HepG2 (cell line): Measurements from ENCODE around the gene CPNE1. TPM values are rescaled to one million over a fixed set of nuclear protein-coding genes. Genes with fewer than 3 reads are reported as not detected.
A peak's percentile ranks its signal among the peaks of the same experiment; 100 is the strongest.

ENCODE experiments used
- ARNT2 ChIP-seq: sonication (generic); formaldehyde crosslinking; IDR thresholded peaks from 2 replicates; pipeline ENCODE4 v1.8.0; 2022; ENCODE audit warnings: mild to moderate bottlenecking, low read depth, missing genetic modification reagents, moderate library complexity
- EED ChIP-seq: sonication (generic); formaldehyde crosslinking; IDR thresholded peaks from 2 replicates; pipeline ENCODE4 v1.5.0; 2020; ENCODE audit warnings: mild to moderate bottlenecking, missing genetic modification reagents
- HNRNPLL ChIP-seq: fragments of 200-400 bp; formaldehyde crosslinking; IDR thresholded peaks from 2 replicates; pipeline ENCODE4 v1.6.1; 2017; ENCODE audit warnings: mild to moderate bottlenecking, low read depth, low read length; ENCODE audit not compliant: poor library complexity, severe bottlenecking
- KLF12 ChIP-seq: sonication (generic); formaldehyde crosslinking; IDR thresholded peaks from 2 replicates; pipeline ENCODE4 v1.4.0; 2020; ENCODE audit warnings: missing genetic modification reagents, borderline replicate concordance
- MEIS1 ChIP-seq: sonication (generic); formaldehyde crosslinking; IDR thresholded peaks from 2 replicates; pipeline ENCODE4 v1.9.0; 2021; ENCODE audit warnings: mild to moderate bottlenecking, missing genetic modification reagents, moderate library complexity, borderline replicate concordance
- MLXIP ChIP-seq: sonication (generic); formaldehyde crosslinking; IDR thresholded peaks from 2 replicates; pipeline ENCODE4 v1.9.0; 2021; ENCODE audit warnings: missing genetic modification reagents, borderline replicate concordance
- RNF2 ChIP-seq: fragments of 450-650 bp; conservative IDR thresholded peaks from 2 replicates; pipeline ENCODE4 v1.6.1; 2016; ENCODE audit warnings: low read depth
- ZFP37 ChIP-seq: sonication (generic); formaldehyde crosslinking; IDR thresholded peaks from 2 replicates; pipeline ENCODE4 v1.4.0; 2020; ENCODE audit warnings: missing genetic modification reagents, borderline replicate concordance
- ZNF747 ChIP-seq: sonication (generic); formaldehyde crosslinking; IDR thresholded peaks from 2 replicates; pipeline ENCODE4 v1.8.1; 2023; ENCODE audit warnings: missing genetic modification reagents, mild to moderate bottlenecking, borderline replicate concordance
- ZNF773 ChIP-seq: sonication (generic); formaldehyde crosslinking; IDR thresholded peaks from 2 replicates; pipeline ENCODE4 v1.4.0; 2020; ENCODE audit warnings: missing genetic modification reagents, borderline replicate concordance
- polyA plus RNA-seq, 8 experiments: library from polyadenylated mRNA; depleted of rRNA in 3 of 8; stranded (reverse) in 7 of 8; unstranded in 1 of 8; fragments of >200 nt; fragmentation: Illumina TruSeq in 4 of 8; extraction: Trizol in 4 of 8; gene quantifications; 2 replicates each; pipeline versions ENCODE4 v1.2.1 to v1.2.3, GENCODE V29; 2011 to 2016; ENCODE audit warnings: low read depth in 4 of 8, missing spikeins in 1 of 8, mixed read lengths in 1 of 8; ENCODE audit not compliant: insufficient read depth in 1 of 8
- total RNA-seq, 5 experiments: library from RNA; depleted of rRNA; stranded (reverse); fragments of >200 nt; fragmentation: Illumina TruSeq; extraction: Trizol; gene quantifications; 2 replicates each; pipeline ENCODE4 v1.2.3, GENCODE V29; 2016; ENCODE audit warnings: low read depth in 1 of 5
- TF ChIP-seq, protein P1 (sequence below), 2 experiments: sonication (generic) in 1 of 2; formaldehyde crosslinking in 1 of 2; IDR thresholded peaks; 2 replicates each; pipeline versions ENCODE4 v1.6.1 to v1.9.0; 2014 to 2022; ENCODE audit warnings: antibody characterized with exemption in 1 of 2, borderline replicate concordance in 1 of 2, inconsistent platforms in 1 of 2, low read depth in 1 of 2, missing genetic modification reagents in 1 of 2
- TF ChIP-seq, protein P2 (sequence below): sonication (generic); formaldehyde crosslinking; IDR thresholded peaks from 2 replicates; pipeline ENCODE4 v1.4.0; 2020; ENCODE audit warnings: mild to moderate bottlenecking, missing genetic modification reagents, borderline replicate concordance

Gene CPNE1
- total and polyA plus RNA-seq, 2 of the 13 experiments (the other 11 are each of a cell fraction or from before 2014, with no cell fraction given): 408 to 431 TPM

- TF ChIP-seq RNF2: 0 out of 2 replicates have a peak, but pooled peaks have one; percentile 69
- TF ChIP-seq MEIS1 (CRISPR knock-in tag): 0 out of 2 replicates have a peak, but pooled peaks have one; percentile 44
- TF ChIP-seq MLXIP (CRISPR knock-in tag): peak; percentile 59; the same call in 1 of the 2 replicates
- TF ChIP-seq ZNF747 (CRISPR knock-in tag): no peak
- TF ChIP-seq KLF12 (CRISPR knock-in tag): peak; percentile 34; the same call in 1 of the 2 replicates
- peak; percentile 69 for TF ChIP-seq HNRNPLL
- TF ChIP-seq, protein P1, sequence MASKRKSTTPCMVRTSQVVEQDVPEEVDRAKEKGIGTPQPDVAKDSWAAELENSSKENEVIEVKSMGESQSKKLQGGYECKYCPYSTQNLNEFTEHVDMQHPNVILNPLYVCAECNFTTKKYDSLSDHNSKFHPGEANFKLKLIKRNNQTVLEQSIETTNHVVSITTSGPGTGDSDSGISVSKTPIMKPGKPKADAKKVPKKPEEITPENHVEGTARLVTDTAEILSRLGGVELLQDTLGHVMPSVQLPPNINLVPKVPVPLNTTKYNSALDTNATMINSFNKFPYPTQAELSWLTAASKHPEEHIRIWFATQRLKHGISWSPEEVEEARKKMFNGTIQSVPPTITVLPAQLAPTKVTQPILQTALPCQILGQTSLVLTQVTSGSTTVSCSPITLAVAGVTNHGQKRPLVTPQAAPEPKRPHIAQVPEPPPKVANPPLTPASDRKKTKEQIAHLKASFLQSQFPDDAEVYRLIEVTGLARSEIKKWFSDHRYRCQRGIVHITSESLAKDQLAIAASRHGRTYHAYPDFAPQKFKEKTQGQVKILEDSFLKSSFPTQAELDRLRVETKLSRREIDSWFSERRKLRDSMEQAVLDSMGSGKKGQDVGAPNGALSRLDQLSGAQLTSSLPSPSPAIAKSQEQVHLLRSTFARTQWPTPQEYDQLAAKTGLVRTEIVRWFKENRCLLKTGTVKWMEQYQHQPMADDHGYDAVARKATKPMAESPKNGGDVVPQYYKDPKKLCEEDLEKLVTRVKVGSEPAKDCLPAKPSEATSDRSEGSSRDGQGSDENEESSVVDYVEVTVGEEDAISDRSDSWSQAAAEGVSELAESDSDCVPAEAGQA (IDR thresholded peaks at IDR 0.05; ENCODE audit: low read depth): no peak
- TF ChIP-seq, protein P1 (CRISPR knock-in tag; IDR thresholded peaks at IDR 0.05; ENCODE audit: borderline replicate concordance): peak; percentile 42; the same call in 1 of the 2 replicates
- TF ChIP-seq ARNT2: peak; percentile 71; the same call in 1 of the 2 replicates
- peak; percentile 91 for TF ChIP-seq ZNF773 (CRISPR knock-in tag)
- TF ChIP-seq, protein P2, sequence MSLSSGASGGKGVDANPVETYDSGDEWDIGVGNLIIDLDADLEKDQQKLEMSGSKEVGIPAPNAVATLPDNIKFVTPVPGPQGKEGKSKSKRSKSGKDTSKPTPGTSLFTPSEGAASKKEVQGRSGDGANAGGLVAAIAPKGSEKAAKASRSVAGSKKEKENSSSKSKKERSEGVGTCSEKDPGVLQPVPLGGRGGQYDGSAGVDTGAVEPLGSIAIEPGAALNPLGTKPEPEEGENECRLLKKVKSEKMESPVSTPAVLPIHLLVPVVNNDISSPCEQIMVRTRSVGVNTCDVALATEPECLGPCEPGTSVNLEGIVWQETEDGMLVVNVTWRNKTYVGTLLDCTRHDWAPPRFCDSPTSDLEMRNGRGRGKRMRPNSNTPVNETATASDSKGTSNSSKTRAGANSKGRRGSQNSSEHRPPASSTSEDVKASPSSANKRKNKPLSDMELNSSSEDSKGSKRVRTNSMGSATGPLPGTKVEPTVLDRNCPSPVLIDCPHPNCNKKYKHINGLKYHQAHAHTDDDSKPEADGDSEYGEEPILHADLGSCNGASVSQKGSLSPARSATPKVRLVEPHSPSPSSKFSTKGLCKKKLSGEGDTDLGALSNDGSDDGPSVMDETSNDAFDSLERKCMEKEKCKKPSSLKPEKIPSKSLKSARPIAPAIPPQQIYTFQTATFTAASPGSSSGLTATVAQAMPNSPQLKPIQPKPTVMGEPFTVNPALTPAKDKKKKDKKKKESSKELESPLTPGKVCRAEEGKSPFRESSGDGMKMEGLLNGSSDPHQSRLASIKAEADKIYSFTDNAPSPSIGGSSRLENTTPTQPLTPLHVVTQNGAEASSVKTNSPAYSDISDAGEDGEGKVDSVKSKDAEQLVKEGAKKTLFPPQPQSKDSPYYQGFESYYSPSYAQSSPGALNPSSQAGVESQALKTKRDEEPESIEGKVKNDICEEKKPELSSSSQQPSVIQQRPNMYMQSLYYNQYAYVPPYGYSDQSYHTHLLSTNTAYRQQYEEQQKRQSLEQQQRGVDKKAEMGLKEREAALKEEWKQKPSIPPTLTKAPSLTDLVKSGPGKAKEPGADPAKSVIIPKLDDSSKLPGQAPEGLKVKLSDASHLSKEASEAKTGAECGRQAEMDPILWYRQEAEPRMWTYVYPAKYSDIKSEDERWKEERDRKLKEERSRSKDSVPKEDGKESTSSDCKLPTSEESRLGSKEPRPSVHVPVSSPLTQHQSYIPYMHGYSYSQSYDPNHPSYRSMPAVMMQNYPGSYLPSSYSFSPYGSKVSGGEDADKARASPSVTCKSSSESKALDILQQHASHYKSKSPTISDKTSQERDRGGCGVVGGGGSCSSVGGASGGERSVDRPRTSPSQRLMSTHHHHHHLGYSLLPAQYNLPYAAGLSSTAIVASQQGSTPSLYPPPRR: 0 out of 2 replicates have a peak, but pooled peaks have one; percentile 40
- peak; percentile 72 for TF ChIP-seq EED
- peak; percentile 69; the same call in 1 of the 2 replicates for TF ChIP-seq ZFP37 (CRISPR knock-in tag)
Observed at GRCh38 chr20:35600993-35601973, 63.4 kb downstream of the CPNE1 start (continued).
